ENCODE data around the gene ABLIM2. TPM values are rescaled to one million over a fixed set of nuclear protein-coding genes. Genes with fewer than 3 reads are reported as not detected.

ABLIM2 gene
- total RNA-seq, 2 donors from 2014 or later = 5.7 to 11.2 TPM

DNA sequence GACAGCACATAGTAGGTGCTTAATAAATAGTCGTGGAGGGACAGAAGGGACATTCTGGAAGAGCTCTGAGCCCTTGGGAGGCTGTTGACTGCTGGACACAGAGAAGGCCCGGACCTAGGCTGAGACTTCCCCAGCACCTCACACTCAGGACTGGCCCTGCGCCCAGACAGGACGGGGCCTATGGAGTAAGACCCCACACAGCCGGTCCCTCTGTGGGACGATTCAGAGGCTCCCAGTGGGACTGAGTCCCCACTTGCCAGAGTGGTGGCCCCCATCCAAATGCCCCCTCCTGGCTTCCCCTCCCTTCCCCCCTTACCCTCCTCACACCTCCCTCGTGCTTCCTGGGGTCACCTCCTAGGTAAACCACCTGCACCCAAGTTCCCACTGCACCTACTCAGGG is 8.9 kb downstream of the ABLIM2 start:
- Histone ChIP-seq H3K27ac (no peak overlapping the region), H3K9me3 (no peaks in the 10 kb centered on the region), H3K4me1 (peaks cover 0 to 21% of the 10 kb centered on the region in 2 donors), H3K27me3 (no peaks in the 10 kb centered on the region), H3K36me3 (no peaks in the 10 kb centered on the region), H3K4me3 (no peak overlapping the region)
- no peak for DNase-seq (ENCODE audit: low spot score)
- TF ChIP-seq, protein P1, sequence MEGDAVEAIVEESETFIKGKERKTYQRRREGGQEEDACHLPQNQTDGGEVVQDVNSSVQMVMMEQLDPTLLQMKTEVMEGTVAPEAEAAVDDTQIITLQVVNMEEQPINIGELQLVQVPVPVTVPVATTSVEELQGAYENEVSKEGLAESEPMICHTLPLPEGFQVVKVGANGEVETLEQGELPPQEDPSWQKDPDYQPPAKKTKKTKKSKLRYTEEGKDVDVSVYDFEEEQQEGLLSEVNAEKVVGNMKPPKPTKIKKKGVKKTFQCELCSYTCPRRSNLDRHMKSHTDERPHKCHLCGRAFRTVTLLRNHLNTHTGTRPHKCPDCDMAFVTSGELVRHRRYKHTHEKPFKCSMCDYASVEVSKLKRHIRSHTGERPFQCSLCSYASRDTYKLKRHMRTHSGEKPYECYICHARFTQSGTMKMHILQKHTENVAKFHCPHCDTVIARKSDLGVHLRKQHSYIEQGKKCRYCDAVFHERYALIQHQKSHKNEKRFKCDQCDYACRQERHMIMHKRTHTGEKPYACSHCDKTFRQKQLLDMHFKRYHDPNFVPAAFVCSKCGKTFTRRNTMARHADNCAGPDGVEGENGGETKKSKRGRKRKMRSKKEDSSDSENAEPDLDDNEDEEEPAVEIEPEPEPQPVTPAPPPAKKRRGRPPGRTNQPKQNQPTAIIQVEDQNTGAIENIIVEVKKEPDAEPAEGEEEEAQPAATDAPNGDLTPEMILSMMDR (IDR thresholded peaks at IDR 0.05) = no peak

DNA sequence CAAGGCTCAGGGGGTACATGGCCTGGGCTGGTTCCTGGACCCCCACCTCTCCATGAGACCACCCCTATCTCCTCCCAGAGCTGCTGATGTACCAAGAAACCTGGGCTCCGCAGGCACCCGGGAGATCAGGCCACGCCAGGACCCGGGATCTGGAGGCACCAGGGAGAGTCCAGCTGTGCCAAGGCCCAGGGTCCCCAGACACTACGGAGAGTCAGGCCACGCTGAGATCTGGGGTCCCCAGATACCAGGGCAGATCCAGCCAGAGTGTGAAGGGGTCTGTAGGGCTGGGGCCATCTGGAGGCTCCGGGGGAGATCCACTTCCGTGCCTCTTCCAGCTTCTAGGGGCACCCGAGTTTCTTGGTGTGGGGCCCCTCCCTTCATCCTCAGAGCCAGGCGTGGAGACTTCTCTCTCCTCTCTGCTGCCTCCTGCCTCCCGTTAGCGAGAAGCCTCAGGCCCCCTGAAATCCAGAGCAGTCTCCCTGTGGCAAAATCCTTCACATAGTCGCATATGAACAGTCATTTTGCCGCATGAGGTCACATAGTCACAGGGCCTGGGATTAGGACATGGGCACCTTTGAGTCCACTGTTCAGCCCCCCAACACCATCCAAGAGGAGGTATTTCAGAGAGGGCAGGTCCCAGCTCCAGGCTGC is 9.7 kb downstream of the ABLIM2 start:
- DNase-seq (ENCODE audit: low spot score) = no peak
- H3K27ac ChIP-seq = no peak overlapping the region

DNA sequence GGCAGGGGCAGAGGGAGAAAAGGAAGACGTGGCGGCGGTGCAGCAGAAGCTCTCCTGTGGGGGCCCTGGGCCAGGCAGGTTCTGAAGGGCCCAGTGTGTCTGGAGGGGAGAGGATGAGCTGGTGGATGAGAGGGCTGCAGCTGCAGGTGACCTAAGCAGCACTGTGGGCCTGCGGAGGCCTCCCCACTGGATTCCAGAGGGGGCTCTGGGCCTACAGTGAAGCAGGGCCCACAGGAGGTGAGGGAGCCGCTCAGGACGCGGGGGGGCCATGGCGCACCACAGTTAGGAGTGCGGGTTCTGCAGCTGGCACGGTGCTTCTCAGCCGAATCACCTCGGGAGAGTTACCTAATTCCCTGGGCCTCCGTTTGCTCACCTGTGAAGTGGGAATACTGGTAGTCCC is 10.5 kb downstream of the ABLIM2 start:
- no peaks in the 10 kb centered on the region for H3K27me3 ChIP-seq
- DNase-seq (ENCODE audit: low spot score) = no peak

More for the DNA sequence above, 9.7 kb downstream of the ABLIM2 start:
- no peaks in the 10 kb centered on the region for H3K27me3 ChIP-seq
- no peaks in the 10 kb centered on the region for H3K36me3 ChIP-seq
- no peaks in the 10 kb centered on the region for H3K9me3 ChIP-seq
- H3K4me3 ChIP-seq = no peak overlapping the region
- TF ChIP-seq, protein P1 (IDR thresholded peaks at IDR 0.05) = no peak
- peaks cover 0 to 28% of the 10 kb centered on the region in 2 donors for H3K4me1 ChIP-seq

GRCh38 chr4:8147231-8147970 is 11.2 kb downstream of the ABLIM2 start:
- no peaks in the 10 kb centered on the region for H3K9me3 ChIP-seq
- H3K27me3 ChIP-seq = no peaks in the 10 kb centered on the region
- H3K36me3 ChIP-seq = no peaks in the 10 kb centered on the region
- H3K27ac ChIP-seq = no peak overlapping the region
- no peak overlapping the region for H3K4me3 ChIP-seq
- TF ChIP-seq, protein P1 (IDR thresholded peaks at IDR 0.05) = no peak
- DNase-seq (ENCODE audit: low spot score) = no peak
- H3K4me1 ChIP-seq = peaks cover 0 to 43% of the 10 kb centered on the region in 2 donors

More for the DNA sequence above, 10.5 kb downstream of the ABLIM2 start:
- TF ChIP-seq, protein P1 (IDR thresholded peaks at IDR 0.05) = no peak
- Histone ChIP-seq H3K36me3 (no peaks in the 10 kb centered on the region), H3K27ac (no peak overlapping the region), H3K4me3 (no peak overlapping the region), H3K9me3 (no peaks in the 10 kb centered on the region), H3K4me1 (peaks cover 0 to 36% of the 10 kb centered on the region in 2 donors)

GRCh38 chr4:8146157-8146556 is 12.5 kb downstream of the ABLIM2 start:
- Histone ChIP-seq H3K4me3 (no peak overlapping the region), H3K27ac (peak overlapping the region; percentile 71 to 78), H3K36me3 (no peaks in the 10 kb centered on the region), H3K9me3 (no peaks in the 10 kb centered on the region), H3K27me3 (no peaks in the 10 kb centered on the region), H3K4me1 (peaks cover 0 to 56% of the 10 kb centered on the region in 2 donors)
- TF ChIP-seq, protein P1 (IDR thresholded peaks at IDR 0.05) = no peak
- DNase-seq (ENCODE audit: low spot score) = no peak
